ENCODE results near the gene ZNF367. TPM values are rescaled to one million over a fixed set of nuclear protein-coding genes. Genes with fewer than 3 reads are reported as not detected.

Gene ZNF367
- total and polyA plus RNA-seq, 2 donors (not counting 1 experiment from before 2014, with no cell fraction given), result 1.3 to 2.2 TPM

- Histone ChIP-seq H2AFZ (ENCODE audit: insufficient read depth, low read depth, low read length, poor library complexity, severe bottlenecking) (no peak overlapping the region), H3K4me1 (ENCODE audit: control insufficient read depth in 2 of 2, insufficient read depth in 2 of 2, low read length in 2 of 2) (no peaks in the 10 kb centered on the region), H3K4me3 (ENCODE audit: control extremely low read depth in 1 of 5, extremely low read depth in 1 of 5, insufficient read depth in 1 of 5, low read depth in 2 of 5, low read length in 4 of 5) (no peak overlapping the region), H3K79me2 (ENCODE audit: control insufficient read depth, insufficient read depth, low read length) (no peaks in the 10 kb centered on the region), H4K20me1 (ENCODE audit: control insufficient read depth, insufficient read depth, low read length, poor library complexity, severe bottlenecking) (no peaks in the 10 kb centered on the region), H3K36me3 (replicated peaks in 1 of 2; ENCODE audit: control extremely low read depth in 1 of 2, control insufficient read depth in 1 of 2, extremely low read depth in 1 of 2, insufficient read depth in 2 of 2, low read length in 1 of 2) (no peaks in the 10 kb centered on the region), H3K27me3 (replicated peaks in 1 of 4; ENCODE audit: control extremely low read depth in 1 of 4, control insufficient read depth in 3 of 4, insufficient read depth in 4 of 4, low read length in 3 of 4) (no peaks in the 10 kb centered on the region), H3K4me2 (replicated peaks; ENCODE audit: low read depth, low read length, poor library complexity, severe bottlenecking) (no peak overlapping the region), H3K27ac (ENCODE audit: low read length in 2 of 2) (no peak overlapping the region), H3K9ac (ENCODE audit: low read length) (no peak overlapping the region), H3K9me3 (ENCODE audit: control extremely low read depth in 1 of 3, control insufficient read depth in 2 of 3, insufficient read depth in 1 of 3, low read length in 2 of 3) (no peaks in the 10 kb centered on the region)
- no peaks in the 10 kb centered on the region for H3K27me3 Mint-ChIP-seq
- no peaks in the 10 kb centered on the region for H3K4me1 Mint-ChIP-seq
- POLR2A ChIA-PET, result no interaction called here
- intact Hi-C loops (cut with micrococcal nuclease), result no loop called here
- CTCF ChIA-PET, result no interaction called here
- no peak for ATAC-seq (ENCODE audit: low read depth)
- DNase-seq, result no peak
- no peak for TF ChIP-seq EZH2 (IDR thresholded peaks at IDR 0.05; ENCODE audit: borderline replicate concordance, insufficient read depth, low read depth, low read length, poor library complexity, severe bottlenecking)
- TF ChIP-seq, protein P1, sequence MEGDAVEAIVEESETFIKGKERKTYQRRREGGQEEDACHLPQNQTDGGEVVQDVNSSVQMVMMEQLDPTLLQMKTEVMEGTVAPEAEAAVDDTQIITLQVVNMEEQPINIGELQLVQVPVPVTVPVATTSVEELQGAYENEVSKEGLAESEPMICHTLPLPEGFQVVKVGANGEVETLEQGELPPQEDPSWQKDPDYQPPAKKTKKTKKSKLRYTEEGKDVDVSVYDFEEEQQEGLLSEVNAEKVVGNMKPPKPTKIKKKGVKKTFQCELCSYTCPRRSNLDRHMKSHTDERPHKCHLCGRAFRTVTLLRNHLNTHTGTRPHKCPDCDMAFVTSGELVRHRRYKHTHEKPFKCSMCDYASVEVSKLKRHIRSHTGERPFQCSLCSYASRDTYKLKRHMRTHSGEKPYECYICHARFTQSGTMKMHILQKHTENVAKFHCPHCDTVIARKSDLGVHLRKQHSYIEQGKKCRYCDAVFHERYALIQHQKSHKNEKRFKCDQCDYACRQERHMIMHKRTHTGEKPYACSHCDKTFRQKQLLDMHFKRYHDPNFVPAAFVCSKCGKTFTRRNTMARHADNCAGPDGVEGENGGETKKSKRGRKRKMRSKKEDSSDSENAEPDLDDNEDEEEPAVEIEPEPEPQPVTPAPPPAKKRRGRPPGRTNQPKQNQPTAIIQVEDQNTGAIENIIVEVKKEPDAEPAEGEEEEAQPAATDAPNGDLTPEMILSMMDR (IDR thresholded peaks at IDR 0.05), result no peak
- no CpG with 5 or more reads among the region's 3 CpGs for WGBS (ENCODE audit: insufficient coverage)
- no peak overlapping the region for H3K27ac Mint-ChIP-seq
- H3K9me3 Mint-ChIP-seq (ENCODE audit: insufficient read depth), result no peaks in the 10 kb centered on the region
- H3K4me3 Mint-ChIP-seq, result no peak overlapping the region
Measured at GRCh38 chr9:96340707-96341106, 77.5 kb downstream of the ZNF367 start.

DNA sequence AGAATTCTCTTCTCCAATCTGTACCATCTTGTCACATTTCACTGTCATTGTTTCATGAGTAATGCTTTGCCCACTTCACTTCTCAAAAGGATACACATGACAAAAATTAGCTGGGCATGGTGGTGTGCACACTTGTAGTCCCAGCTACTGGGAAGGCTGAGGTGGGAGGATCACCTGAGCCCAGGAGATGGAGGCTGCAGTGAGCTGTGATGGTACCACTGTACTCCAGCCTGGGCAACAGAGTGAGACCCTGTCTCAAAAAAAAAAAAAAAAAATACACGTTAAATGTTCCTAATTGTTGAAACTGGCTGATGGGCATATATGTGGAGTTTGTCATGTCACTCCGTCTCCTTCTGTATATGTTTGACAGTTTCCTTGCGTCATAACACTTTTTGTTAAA is 79.9 kb downstream of the ZNF367 start:
- CTCF ChIA-PET, result interaction anchor here (0.6 to 0.7 kb wide), 2 partner anchors 311 to 776 kb away, joined by 3 read pairs; no protein-coding TSS in a partner anchor
- H3K27ac ChIP-seq (ENCODE audit: low read length in 2 of 2), result no peak overlapping the region
- no peaks in the 10 kb centered on the region for H3K79me2 ChIP-seq (ENCODE audit: control insufficient read depth, insufficient read depth, low read length)
- Mint-ChIP-seq H3K4me3 (no peak overlapping the region), H3K4me1 (no peaks in the 10 kb centered on the region), H3K9me3 (ENCODE audit: insufficient read depth) (no peaks in the 10 kb centered on the region), H3K27me3 (no peaks in the 10 kb centered on the region), H3K27ac (no peak overlapping the region)
- no peaks in the 10 kb centered on the region for H3K9me3 ChIP-seq (ENCODE audit: control extremely low read depth in 1 of 3, control insufficient read depth in 2 of 3, insufficient read depth in 1 of 3, low read length in 2 of 3)
- no peak for DNase-seq
- ATAC-seq (ENCODE audit: low read depth), result no peak
- intact Hi-C loops (cut with micrococcal nuclease), result no loop called here
- no CpG with 5 or more reads among the region's 3 CpGs for WGBS (ENCODE audit: insufficient coverage)
- POLR2A ChIA-PET, result no interaction called here
- no peak overlapping the region for H2AFZ ChIP-seq (ENCODE audit: insufficient read depth, low read depth, low read length, poor library complexity, severe bottlenecking)
- no peaks in the 10 kb centered on the region for H3K4me1 ChIP-seq (ENCODE audit: control insufficient read depth in 2 of 2, insufficient read depth in 2 of 2, low read length in 2 of 2)
- no peak overlapping the region for H3K4me2 ChIP-seq (replicated peaks; ENCODE audit: low read depth, low read length, poor library complexity, severe bottlenecking)
- no peaks in the 10 kb centered on the region for H3K27me3 ChIP-seq (replicated peaks in 1 of 4; ENCODE audit: control extremely low read depth in 1 of 4, control insufficient read depth in 3 of 4, insufficient read depth in 4 of 4, low read length in 3 of 4)
- TF ChIP-seq, protein P1 (IDR thresholded peaks at IDR 0.05), result no peak
- TF ChIP-seq EZH2 (IDR thresholded peaks at IDR 0.05; ENCODE audit: borderline replicate concordance, insufficient read depth, low read depth, low read length, poor library complexity, severe bottlenecking), result no peak
- no peaks in the 10 kb centered on the region for H4K20me1 ChIP-seq (ENCODE audit: control insufficient read depth, insufficient read depth, low read length, poor library complexity, severe bottlenecking)
- no peaks in the 10 kb centered on the region for H3K36me3 ChIP-seq (replicated peaks in 1 of 2; ENCODE audit: control extremely low read depth in 1 of 2, control insufficient read depth in 1 of 2, extremely low read depth in 1 of 2, insufficient read depth in 2 of 2, low read length in 1 of 2)
- no peak overlapping the region for H3K4me3 ChIP-seq (ENCODE audit: control extremely low read depth in 1 of 5, extremely low read depth in 1 of 5, insufficient read depth in 1 of 5, low read depth in 2 of 5, low read length in 4 of 5)
- no peak overlapping the region for H3K9ac ChIP-seq (ENCODE audit: low read length)

Other genes starting within 250 kb of the ZNF367 start
- gene HSD17B3, start 116.2 kb downstream of the ZNF367 start, total RNA-seq, result not detected in 2 replicates
- 0.46 TPM in 1 of 2 replicates, not detected in the other for gene HSD17B3, start 116.2 kb downstream of the ZNF367 start, polyA plus RNA-seq
- 13.6 and 16.2 TPM in 2 replicates for gene SLC35D2, start 34.7 kb downstream of the ZNF367 start, total RNA-seq
- 3.9 and 5.1 TPM in 2 replicates for gene SLC35D2, start 34.7 kb downstream of the ZNF367 start, polyA plus RNA-seq
- gene HABP4, start 31.8 kb upstream of the ZNF367 start, total RNA-seq, result 14.1 and 15.0 TPM in 2 replicates
- gene HABP4, start 31.8 kb upstream of the ZNF367 start, polyA plus RNA-seq, result 3.3 and 4.1 TPM in 2 replicates
- gene CDC14B, start 201.5 kb upstream of the ZNF367 start, total RNA-seq, result 8.5 TPM in 2 replicates
- 2.5 and 2.8 TPM in 2 replicates for gene CDC14B, start 201.5 kb upstream of the ZNF367 start, polyA plus RNA-seq
- gene PRXL2C, start 236.9 kb upstream of the ZNF367 start, total RNA-seq, result 16.1 and 16.6 TPM in 2 replicates
- 10.9 and 15.8 TPM in 2 replicates for gene PRXL2C, start 236.9 kb upstream of the ZNF367 start, polyA plus RNA-seq

Measured in B cell (primary cell).